NCI-H1417 treated with DMSO at 0.1 percent for 48 hours (cell line): ENCODE results near the gene DSC1.

Experiments used
- DNase-seq: peaks from one replicate; lab custom pipeline; 2025; lab: John Stamatoyannopoulos, UW

The DSC1 gene

GRCh38 chr18:31104444-31104843 lies 58.2 kb downstream of the DSC1 start:
- DNase-seq = no peak

DNA sequence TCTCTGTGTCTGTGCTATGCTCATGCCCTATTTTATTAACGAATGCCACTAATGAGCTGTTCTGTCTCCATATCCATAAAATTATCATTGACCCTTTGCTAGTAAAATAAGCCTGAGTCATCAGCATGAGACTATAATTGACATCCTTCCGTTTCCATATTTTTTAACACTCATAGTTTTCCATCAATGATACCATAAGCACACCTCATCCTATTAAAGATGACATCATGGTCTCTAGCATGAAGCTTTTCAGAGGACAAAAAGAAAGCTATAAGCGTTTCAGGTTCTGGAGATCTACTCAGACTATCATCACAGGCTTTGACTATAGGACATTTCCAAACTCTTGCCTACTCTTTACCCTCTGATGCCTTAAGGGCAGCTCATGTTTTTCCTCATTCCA lies 59.2 kb downstream of the DSC1 start:
- DNase-seq = no peak

- no peak for DNase-seq
Measured at GRCh38 chr18:31102941-31103340, 59.7 kb downstream of the DSC1 start.

- no peak for DNase-seq
Measured at GRCh38 chr18:31102025-31102684, 60.5 kb downstream of the DSC1 start, which contains the start of gene DSC2. Gene DSC2, minus strand, starts transcription at chr18:31102421. Its CDS starts 450 bp downstream, at chr18:31101971.

DNA sequence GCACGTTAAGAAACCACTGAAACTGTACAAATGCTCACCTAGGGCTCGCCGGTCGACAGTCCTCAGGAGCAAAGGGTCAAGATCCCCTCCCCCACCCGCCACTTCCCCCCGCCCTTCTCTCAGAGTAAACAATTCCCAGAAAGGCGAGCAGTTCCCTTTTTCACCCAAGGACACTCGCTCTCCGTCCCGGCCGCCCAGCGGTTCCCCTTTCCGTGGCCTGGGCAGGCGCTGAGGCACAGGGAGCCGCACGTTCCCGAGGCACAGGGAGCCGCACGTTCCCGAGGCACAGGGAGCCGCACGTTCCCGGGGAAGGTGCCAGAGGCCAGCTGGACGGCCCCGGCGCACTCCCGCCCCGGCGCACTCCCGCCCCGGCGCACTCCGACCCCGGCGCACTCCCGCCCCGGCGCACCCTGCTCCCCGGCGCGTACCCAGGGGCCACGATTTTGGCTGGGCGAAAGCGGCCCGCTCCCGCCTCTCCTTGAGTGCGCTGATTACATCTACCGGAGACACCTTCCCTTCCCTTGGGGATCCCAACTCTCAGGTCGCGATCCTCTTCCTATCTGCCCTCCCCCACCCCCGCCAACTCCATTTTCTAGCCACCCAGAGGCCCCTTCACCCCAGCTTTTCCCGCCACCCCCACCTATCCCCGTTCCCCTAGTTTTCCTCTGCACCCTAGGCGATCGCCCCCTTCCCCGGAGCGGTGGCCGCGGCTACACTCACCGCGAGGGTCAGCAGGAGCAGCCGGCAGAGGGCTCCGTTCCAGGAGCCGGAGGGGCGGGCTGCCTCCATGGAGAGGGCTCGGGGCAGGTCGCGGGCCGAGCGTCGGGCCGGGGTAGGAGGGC lies 61.3 kb downstream of the DSC1 start:
- no peak for DNase-seq

DNA sequence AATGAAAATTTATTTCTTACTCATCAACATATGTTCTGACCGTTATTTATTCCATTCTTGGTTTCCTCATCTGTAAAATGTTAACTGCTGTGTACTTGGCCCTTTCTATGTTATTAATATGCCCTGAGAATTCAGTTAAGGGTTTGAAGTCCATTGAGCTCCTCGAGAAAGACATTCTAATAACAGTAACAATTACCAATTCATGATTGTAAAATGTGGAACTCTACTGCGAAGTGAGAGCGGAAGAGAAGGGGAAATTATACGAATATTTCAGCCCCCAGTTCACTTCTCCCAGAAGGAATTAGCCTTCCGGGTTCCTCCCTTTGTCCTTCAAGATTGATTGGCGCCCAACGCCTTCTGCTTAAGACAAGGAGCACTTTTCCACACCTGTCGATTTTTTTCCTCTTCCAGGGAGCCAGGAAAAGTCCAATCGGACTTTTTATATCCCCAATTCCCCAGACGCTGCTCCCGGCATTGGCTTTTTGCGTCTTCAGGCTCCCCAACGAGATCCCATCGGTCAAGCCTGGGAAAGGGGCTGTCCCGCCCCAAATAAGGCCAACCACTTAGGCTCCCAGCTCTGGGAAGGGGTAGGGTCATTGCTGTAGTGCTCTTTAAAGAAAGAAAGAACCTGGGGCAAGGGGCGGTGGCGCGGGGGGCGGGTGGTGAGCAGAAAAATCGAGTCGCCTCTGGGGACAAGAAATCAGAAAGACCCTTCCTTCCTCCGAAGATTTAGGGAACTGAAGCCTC lies 62.0 kb downstream of the DSC1 start:
- no peak for DNase-seq

DNA sequence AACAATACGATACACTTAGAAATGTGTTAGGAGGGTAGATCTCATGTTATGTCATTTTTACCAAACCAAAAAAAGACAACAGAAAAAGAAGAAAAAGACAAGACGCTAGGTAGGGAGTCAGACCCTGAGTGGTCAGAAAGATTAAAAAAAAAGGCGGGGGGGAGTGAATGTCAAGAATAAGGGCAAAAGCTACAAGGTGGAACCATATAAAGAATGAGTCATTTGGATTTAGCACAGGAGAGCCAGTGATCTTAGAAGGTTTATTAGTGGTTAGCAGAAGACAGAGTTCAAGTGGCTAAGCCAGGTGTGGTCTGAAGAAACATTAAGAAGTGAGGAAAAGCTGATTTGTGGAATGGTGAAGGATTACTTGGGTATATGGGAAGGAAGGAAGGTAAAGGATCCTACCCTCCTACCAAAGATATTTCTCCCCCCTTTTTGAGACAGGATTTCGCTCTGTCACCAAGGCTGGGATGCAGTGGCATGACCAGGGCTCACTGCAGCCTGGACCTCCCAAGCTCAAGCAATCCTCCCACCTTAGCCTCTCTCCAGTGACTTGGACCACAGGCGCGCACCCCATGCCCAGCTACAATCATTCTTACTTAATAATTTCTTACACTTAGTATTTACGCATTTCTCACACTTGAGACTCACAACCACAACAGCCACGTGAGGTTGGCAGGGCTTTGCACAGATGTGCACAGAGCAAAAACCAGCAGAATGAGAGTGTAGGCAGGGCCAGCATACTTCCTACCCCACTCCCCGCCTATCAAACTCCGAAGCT lies 63.0 kb downstream of the DSC1 start:
- no peak for DNase-seq

- DNase-seq = no peak
Measured at GRCh38 chr18:31098878-31099277, 63.8 kb downstream of the DSC1 start.

GRCh38 chr18:31097666-31098065 lies 65.0 kb downstream of the DSC1 start:
- DNase-seq = no peak

DNA sequence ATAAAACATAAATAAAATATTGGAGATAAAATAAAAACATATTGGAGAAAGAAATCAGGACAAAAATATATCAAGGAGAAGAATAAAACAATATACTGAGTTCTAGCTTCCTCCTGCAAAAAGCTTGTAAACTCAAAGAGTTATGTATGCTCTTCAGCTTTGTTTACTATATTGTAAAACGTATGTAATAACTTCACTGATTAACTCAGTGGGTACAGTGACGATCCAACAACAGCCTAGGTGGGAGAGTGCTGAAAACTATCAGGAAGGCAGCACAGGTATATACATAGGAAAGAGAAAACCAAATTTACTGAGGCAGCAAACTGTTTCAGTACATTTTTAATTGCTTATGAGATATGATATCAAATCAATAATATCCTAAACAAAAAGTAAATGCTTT lies 68.8 kb downstream of the DSC1 start:
- DNase-seq = no peak

- no peak for DNase-seq
Measured at GRCh38 chr18:31093294-31093693, 69.4 kb downstream of the DSC1 start.

GRCh38 chr18:31091350-31091749 lies 71.3 kb downstream of the DSC1 start:
- DNase-seq = no peak

DNA sequence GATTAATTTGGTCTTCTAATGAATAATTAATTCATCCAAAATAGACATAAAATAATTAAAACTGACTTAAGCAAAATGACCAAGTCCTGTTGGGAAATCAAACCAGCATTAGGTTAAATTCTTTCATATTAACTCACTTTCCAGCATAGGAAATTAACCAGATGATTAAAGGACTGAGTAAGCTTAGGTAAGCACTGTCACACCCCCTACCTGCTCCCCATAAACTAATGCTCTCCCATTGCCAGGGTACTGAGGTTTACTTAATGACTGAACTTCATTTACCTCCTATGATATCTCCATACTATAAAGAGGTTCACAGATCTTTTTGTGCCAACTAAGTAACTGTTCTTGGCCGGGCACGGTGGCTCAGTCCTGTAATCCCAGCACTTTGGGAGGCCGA lies 74.1 kb downstream of the DSC1 start:
- DNase-seq = no peak

GRCh38 chr18:31079973-31080372 lies 82.7 kb downstream of the DSC1 start:
- no peak for DNase-seq
